H9 (cell line): ENCODE data around the gene ST6GALNAC2. TPM values are rescaled to one million over a fixed set of nuclear protein-coding genes. Genes with fewer than 3 reads are reported as not detected.

Experiments
- DNase-seq: peaks from one replicate; pipeline ENCODE4 v3.0.0-alpha.2; 2017
- H2AFZ ChIP-seq: one replicate; pipeline ENCODE4 v1.6.1; 2013; ENCODE audit warnings: mild to moderate bottlenecking, low read length, control low read depth, moderate library complexity
- H2AK5ac ChIP-seq: 2 replicates; pipeline ENCODE4 v1.6.1; 2013; ENCODE audit warnings: low read length, control low read depth, mixed read lengths; ENCODE audit not compliant: insufficient read length
- H2BK120ac ChIP-seq: one replicate; pipeline ENCODE4 v1.6.1; 2013; ENCODE audit warnings: low read depth, mild to moderate bottlenecking, low read length, control low read depth, inconsistent platforms; ENCODE audit not compliant: poor library complexity, severe bottlenecking
- H2BK12ac ChIP-seq: 2 replicates; pipeline ENCODE4 v1.6.1; 2013; ENCODE audit warnings: low read length, control low read depth, mixed read lengths, low read depth; ENCODE audit not compliant: insufficient read length
- H2BK15ac ChIP-seq: 2 replicates; pipeline ENCODE4 v1.6.1; 2013; ENCODE audit warnings: low read depth, low read length, control low read depth
- H2BK20ac ChIP-seq: one replicate; pipeline ENCODE4 v1.6.1; 2013; ENCODE audit warnings: low read depth, mild to moderate bottlenecking, low read length, control low read depth, inconsistent platforms; ENCODE audit not compliant: poor library complexity, severe bottlenecking
- H2BK5ac ChIP-seq: 2 replicates; pipeline ENCODE4 v1.6.1; 2013; ENCODE audit warnings: low read length, control low read depth, mixed read lengths; ENCODE audit not compliant: insufficient read length
- H3K14ac ChIP-seq: 2 replicates; pipeline ENCODE4 v1.6.1; 2013; ENCODE audit warnings: low read length, control low read depth; ENCODE audit not compliant: insufficient read depth
- H3K18ac ChIP-seq: 2 replicates; pipeline ENCODE4 v1.6.1; 2013; ENCODE audit warnings: low read depth, mild to moderate bottlenecking, mixed read lengths, low read length, control low read depth; ENCODE audit not compliant: insufficient read length
- H3K23ac ChIP-seq: 2 replicates; pipeline ENCODE4 v1.6.1; 2013; ENCODE audit warnings: low read length, control low read depth, mixed read lengths, low read depth; ENCODE audit not compliant: insufficient read length
- H3K23me2 ChIP-seq: 2 replicates; pipeline ENCODE4 v1.6.1; 2013; ENCODE audit warnings: low read depth, mild to moderate bottlenecking, mixed read lengths, low read length, control low read depth; ENCODE audit not compliant: insufficient read length, poor library complexity, severe bottlenecking
- H3K27ac ChIP-seq: 2 replicates; pipeline ENCODE4 v1.5.1; 2013; ENCODE audit warnings: low read length, control low read depth, mixed read lengths, low read depth; ENCODE audit not compliant: insufficient read length
- H3K27me3 ChIP-seq: 2 replicates; pipeline ENCODE4 v1.6.1; 2013; ENCODE audit warnings: low read length, control low read depth, inconsistent platforms; ENCODE audit not compliant: insufficient read depth
- H3K4ac ChIP-seq: 2 replicates; pipeline ENCODE4 v1.6.1; 2013; ENCODE audit warnings: low read depth, mild to moderate bottlenecking, control low read depth, inconsistent platforms, low read length, moderate library complexity
- H3K4me1 ChIP-seq: 2 replicates; pipeline ENCODE4 v1.6.1; 2013; ENCODE audit warnings: low read length, control low read depth, inconsistent platforms; ENCODE audit not compliant: insufficient read depth
- H3K4me2 ChIP-seq: 2 replicates; pipeline ENCODE4 v1.6.1; 2013; ENCODE audit warnings: low read length, control low read depth, mixed read lengths; ENCODE audit not compliant: insufficient read length, insufficient read depth
- H3K56ac ChIP-seq: 2 replicates; pipeline ENCODE4 v1.6.1; 2013; ENCODE audit warnings: low read depth, mild to moderate bottlenecking, mixed read lengths, low read length, control low read depth; ENCODE audit not compliant: insufficient read length
- H3K79me1 ChIP-seq: 2 replicates; pipeline ENCODE4 v1.6.1; 2013; ENCODE audit warnings: low read depth, mild to moderate bottlenecking, moderate library complexity, low read length, control low read depth, inconsistent platforms; ENCODE audit not compliant: insufficient read depth, poor library complexity, severe bottlenecking
- H3K79me2 ChIP-seq: 2 replicates; pipeline ENCODE4 v1.6.1; 2013; ENCODE audit warnings: low read length, control low read depth, inconsistent platforms; ENCODE audit not compliant: insufficient read depth
- H3K9ac ChIP-seq: 2 replicates; pipeline ENCODE4 v1.6.1; 2013; ENCODE audit warnings: low read length, control low read depth, mixed read lengths; ENCODE audit not compliant: insufficient read length; ENCODE audit errors: extremely low read depth
- H3K9me3 ChIP-seq: one replicate; pipeline ENCODE4 v1.6.1; 2013; ENCODE audit warnings: low read depth, low read length, inconsistent platforms; ENCODE audit not compliant: control insufficient read depth
- H3T11ph ChIP-seq: one replicate; pipeline ENCODE4 v1.6.1; 2013; ENCODE audit warnings: mild to moderate bottlenecking, low read length, control low read depth, inconsistent platforms
- H4K20me1 ChIP-seq: one replicate; pipeline ENCODE4 v1.6.1; 2013; ENCODE audit not compliant: control insufficient read depth, insufficient read length, insufficient read depth
- H4K5ac ChIP-seq: 2 replicates; pipeline ENCODE4 v1.6.1; 2013; ENCODE audit warnings: low read depth, mild to moderate bottlenecking, mixed read lengths, low read length, control low read depth; ENCODE audit not compliant: insufficient read length
- H4K8ac ChIP-seq: replicated peaks from 2 replicates; pipeline ENCODE4 v1.6.1; 2013; ENCODE audit warnings: low read length, control low read depth, mixed read lengths, low read depth; ENCODE audit not compliant: insufficient read length
- H4K91ac ChIP-seq: 2 replicates; pipeline ENCODE4 v1.6.1; 2013; ENCODE audit warnings: low read depth, mild to moderate bottlenecking, moderate library complexity, mixed read lengths, low read length, control low read depth; ENCODE audit not compliant: insufficient read length
- H3K27ac Mint-ChIP-seq, 3 experiments: 2 replicates in 2 of 3; 3 replicates in 1 of 3; pipeline ENCODE4 v1.8.0; 2020 to 2021; ENCODE audit warnings: mixed read lengths in 3 of 3, mild to moderate bottlenecking in 1 of 3, moderate library complexity in 1 of 3
- H3K27me3 Mint-ChIP-seq: 2 replicates; pipeline ENCODE4 v1.8.0; 2021; ENCODE audit warnings: low read depth, mild to moderate bottlenecking, moderate library complexity, mixed read lengths
- H3K36me3 Mint-ChIP-seq, 3 experiments: 2 replicates in 2 of 3; 3 replicates in 1 of 3; pipeline ENCODE4 v1.8.0; 2020 to 2021; ENCODE audit warnings: low read depth in 3 of 3, mixed read lengths in 3 of 3; ENCODE audit not compliant: insufficient read depth in 1 of 3
- H3K4me1 Mint-ChIP-seq, 2 experiments: 2 replicates each; pipeline ENCODE4 v1.8.0; 2020; ENCODE audit warnings: mixed read lengths in 2 of 2
- H3K4me3 Mint-ChIP-seq, 2 experiments: 2 replicates in 1 of 2; 3 replicates in 1 of 2; pipeline ENCODE4 v1.8.0; 2020 to 2021; ENCODE audit warnings: mild to moderate bottlenecking in 2 of 2, mixed read lengths in 2 of 2, moderate library complexity in 1 of 2
- H3K9me3 Mint-ChIP-seq, 2 experiments: 2 replicates in 1 of 2; 3 replicates in 1 of 2; pipeline ENCODE4 v1.8.0; 2020; ENCODE audit warnings: mild to moderate bottlenecking in 2 of 2, mixed read lengths in 2 of 2, moderate library complexity in 1 of 2
- total RNA-seq: library from RNA; stranded (reverse); gene quantifications from 2 replicates; pipeline ENCODE4 v1.2.1, GENCODE V29; 2021
- TF ChIP-seq, protein P1 (sequence below): fragments of 200-600 bp; sonication (generic); conservative IDR thresholded peaks from 3 replicates; pipeline ENCODE4 v1.8.0; 2021; ENCODE audit warnings: antibody characterized with exemption, mild to moderate bottlenecking

The ST6GALNAC2 gene
- total RNA-seq, 1 experiment from 2014 or later, result 0.46 TPM

DNA sequence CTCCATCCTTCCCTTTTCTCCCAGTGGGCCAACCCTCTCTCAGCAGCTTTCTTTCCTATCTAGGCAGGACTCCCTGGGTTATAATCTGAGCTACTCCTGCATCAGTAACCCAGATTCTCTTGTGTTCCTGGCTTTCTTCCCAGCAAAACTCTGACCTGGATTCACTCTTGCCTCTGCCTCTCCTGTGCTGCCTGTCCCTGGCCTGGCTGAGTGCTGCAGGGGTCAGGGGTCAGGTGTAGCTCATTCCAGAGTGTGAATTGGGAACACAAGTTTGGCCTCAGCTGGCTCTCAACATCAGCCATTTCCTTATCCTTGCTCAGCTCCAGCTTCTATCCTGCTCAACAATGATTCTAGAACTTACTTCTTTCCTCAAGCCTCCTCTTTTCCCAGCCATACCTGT, 2.5 kb upstream of the ST6GALNAC2 start:
- TF ChIP-seq, protein P1, sequence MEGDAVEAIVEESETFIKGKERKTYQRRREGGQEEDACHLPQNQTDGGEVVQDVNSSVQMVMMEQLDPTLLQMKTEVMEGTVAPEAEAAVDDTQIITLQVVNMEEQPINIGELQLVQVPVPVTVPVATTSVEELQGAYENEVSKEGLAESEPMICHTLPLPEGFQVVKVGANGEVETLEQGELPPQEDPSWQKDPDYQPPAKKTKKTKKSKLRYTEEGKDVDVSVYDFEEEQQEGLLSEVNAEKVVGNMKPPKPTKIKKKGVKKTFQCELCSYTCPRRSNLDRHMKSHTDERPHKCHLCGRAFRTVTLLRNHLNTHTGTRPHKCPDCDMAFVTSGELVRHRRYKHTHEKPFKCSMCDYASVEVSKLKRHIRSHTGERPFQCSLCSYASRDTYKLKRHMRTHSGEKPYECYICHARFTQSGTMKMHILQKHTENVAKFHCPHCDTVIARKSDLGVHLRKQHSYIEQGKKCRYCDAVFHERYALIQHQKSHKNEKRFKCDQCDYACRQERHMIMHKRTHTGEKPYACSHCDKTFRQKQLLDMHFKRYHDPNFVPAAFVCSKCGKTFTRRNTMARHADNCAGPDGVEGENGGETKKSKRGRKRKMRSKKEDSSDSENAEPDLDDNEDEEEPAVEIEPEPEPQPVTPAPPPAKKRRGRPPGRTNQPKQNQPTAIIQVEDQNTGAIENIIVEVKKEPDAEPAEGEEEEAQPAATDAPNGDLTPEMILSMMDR, result no peak
- H3K4ac ChIP-seq, result no peak overlapping the region
- no peak overlapping the region for H4K91ac ChIP-seq
- H3K4me2 ChIP-seq, result no peak overlapping the region
- H4K20me1 ChIP-seq, result peaks cover 2% of the 10 kb centered on the region
- no peaks in the 10 kb centered on the region for H3K79me2 ChIP-seq
- no peak overlapping the region for H3K27ac ChIP-seq
- H3K9me3 ChIP-seq, result no peaks in the 10 kb centered on the region
- H2BK5ac ChIP-seq, result no peak overlapping the region
- Mint-ChIP-seq H3K4me1 (peaks cover 15 to 23% of the 10 kb centered on the region in 2 experiments; a peak in 3 of 4 replicates), H3K4me3 (no peak overlapping the region), H3K27ac (no peak overlapping the region), H3K9me3 (peaks cover 2 to 7% of the 10 kb centered on the region in 2 experiments; a peak in 3 of 5 replicates), H3K36me3 (no peaks in the 10 kb centered on the region; a peak in 1 of 7 replicates), H3K27me3 (peaks cover 62% of the 10 kb centered on the region)
- H3K9ac ChIP-seq, result no peak overlapping the region
- peaks cover 11% of the 10 kb centered on the region for H3K23me2 ChIP-seq
- no peak overlapping the region for H3K14ac ChIP-seq
- DNase-seq, result no peak
- H3K56ac ChIP-seq, result no peak overlapping the region
- H3K4me1 ChIP-seq, result no peaks in the 10 kb centered on the region; the same call in 1 of the 2 replicates
- H2BK12ac ChIP-seq, result no peak overlapping the region
- no peak overlapping the region for H2AK5ac ChIP-seq
- no peak overlapping the region for H2BK120ac ChIP-seq
- H3K79me1 ChIP-seq, result no peaks in the 10 kb centered on the region
- no peak overlapping the region for H3T11ph ChIP-seq
- no peak overlapping the region for H2BK15ac ChIP-seq
- H2AFZ ChIP-seq, result no peak overlapping the region
- H3K18ac ChIP-seq, result no peak overlapping the region
- H4K8ac ChIP-seq, result no peak overlapping the region
- no peak overlapping the region for H3K23ac ChIP-seq
- peaks cover 36% of the 10 kb centered on the region; the same call in 1 of the 2 replicates for H3K27me3 ChIP-seq
- H2BK20ac ChIP-seq, result no peak overlapping the region
- H4K5ac ChIP-seq, result no peak overlapping the region
